Stimulated activated CD4-positive, alpha-beta T cell treated with anti-CD3 and anti-CD28 coated beads, Interleukin-1b, Interleukin-23, amount 100 ng/mL, for 1 hour (primary cell): ENCODE results near the gene RXRB.

Source experiments
- DNase-seq, 2 donors: peaks; one replicate each; pipeline ENCODE4 v3.0.0-alpha.2; 2020; ENCODE audit warnings: low read depth in 2 of 2

Gene RXRB

GRCh38 chr6:33211666-33212422 lies 11.4 kb upstream of the RXRB start:
- DNase-seq = no peak

- DNase-seq = no peak
Measured at GRCh38 chr6:33211136-33211535, 10.7 kb upstream of the RXRB start.

- DNase-seq = no peak
Measured at GRCh38 chr6:33209856-33210255, 9.4 kb upstream of the RXRB start.

- peak; percentile 64 to 76 for DNase-seq
Measured at GRCh38 chr6:33208091-33208967, 7.9 kb upstream of the RXRB start, which contains the start of gene RING1. Gene RING1, plus strand, starts transcription at chr6:33208500. Its CDS starts 323 bp downstream, at chr6:33208823.

GRCh38 chr6:33207552-33208090 lies 7.2 kb upstream of the RXRB start:
- no peak for DNase-seq

GRCh38 chr6:33206864-33207551 lies 6.5 kb upstream of the RXRB start:
- no peak for DNase-seq

GRCh38 chr6:33206027-33206863 lies 5.8 kb upstream of the RXRB start:
- DNase-seq = no peak

- DNase-seq = no peak
Measured at GRCh38 chr6:33205191-33206026, 4.9 kb upstream of the RXRB start.

- peak; percentile 75 to 83 for DNase-seq
Measured at GRCh38 chr6:33204415-33205190, 4.1 kb upstream of the RXRB start, which contains the start of gene HSD17B8. Gene HSD17B8, plus strand, starts transcription at chr6:33204655. Its CDS starts 14 bp downstream, at chr6:33204669.

GRCh38 chr6:33204165-33204414 lies 3.6 kb upstream of the RXRB start:
- DNase-seq = no peak

GRCh38 chr6:33203443-33204164 lies 3.1 kb upstream of the RXRB start:
- DNase-seq = no peak

GRCh38 chr6:33202799-33203198 lies 2.3 kb upstream of the RXRB start:
- no peak for DNase-seq

GRCh38 chr6:33201935-33202334 lies 1.5 kb upstream of the RXRB start:
- DNase-seq = no peak

GRCh38 chr6:33201147-33201545 lies 681 bp upstream of the RXRB start:
- DNase-seq = no peak

GRCh38 chr6:33199687-33200218 lies 712 bp downstream of the RXRB start:
- DNase-seq = peak in 1 of 2 donors; percentile 48

- no peak for DNase-seq
Measured at GRCh38 chr6:33198853-33199436, 1.5 kb downstream of the RXRB start.

GRCh38 chr6:33198159-33198852 lies 2.2 kb downstream of the RXRB start:
- no peak for DNase-seq
